ENCODE data around the gene DNAJC4.

DNAJC4 gene

DNA sequence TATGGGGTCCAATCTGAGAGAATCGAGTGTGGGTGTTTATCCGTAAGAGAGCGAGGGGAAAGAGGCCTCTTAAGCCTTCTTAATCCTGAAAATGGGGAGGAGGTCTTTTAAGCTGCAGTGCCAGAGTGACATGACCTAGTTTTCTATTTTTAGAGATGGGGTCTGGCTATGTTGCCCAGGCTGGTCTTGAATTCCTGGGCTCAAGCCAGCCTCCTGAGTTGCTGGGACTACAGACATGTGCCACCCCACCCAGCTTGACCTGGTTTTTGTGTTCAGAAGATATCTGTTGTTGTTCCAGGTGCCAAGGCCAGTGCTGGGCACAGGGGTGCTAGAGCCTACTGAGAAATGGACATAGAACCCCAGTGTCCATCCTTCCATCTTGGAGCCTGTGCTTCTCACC, 52.7 kb downstream of the DNAJC4 start:
- DNase-seq: no peak

Data from left hindlimb (tissue), 1 donor.